MM.1S (cell line): ENCODE data around the gene SYVN1.

Experiments used
- CTCF ChIP-seq: fragments of 300-600 bp; sonication (generic); IDR thresholded peaks from 2 replicates; pipeline ENCODE4 v1.5.1; 2016; ENCODE audit warnings: antibody characterized with exemption, low read length, mixed read lengths
- EZH2 ChIP-seq: fragments of 300-600 bp; sonication (generic); optimal IDR thresholded peaks from 2 replicates; pipeline ENCODE3; 2017; ENCODE audit warnings: low read depth, mild to moderate bottlenecking, antibody characterized with exemption, low read length, mixed read lengths
- EZH2phosphoT487 ChIP-seq: fragments of 300-600 bp; sonication (generic); IDR thresholded peaks from 2 replicates; pipeline ENCODE4 v1.6.1; 2018; ENCODE audit warnings: antibody characterized with exemption, low read length

- TF ChIP-seq CTCF, result no peak
- TF ChIP-seq EZH2, result no peak
- no peak for TF ChIP-seq EZH2phosphoT487
Measured at GRCh38 chr11:65136515-65137096, 2.3 kb upstream of the SYVN1 start.
